ENCODE results near the gene ADCY1.
"Not testable (repeated sequence)": the region's sequence is repeated elsewhere in the genome, so short reads cannot be mapped to it uniquely, and the experiment has no call there.

ADCY1 gene

DNA sequence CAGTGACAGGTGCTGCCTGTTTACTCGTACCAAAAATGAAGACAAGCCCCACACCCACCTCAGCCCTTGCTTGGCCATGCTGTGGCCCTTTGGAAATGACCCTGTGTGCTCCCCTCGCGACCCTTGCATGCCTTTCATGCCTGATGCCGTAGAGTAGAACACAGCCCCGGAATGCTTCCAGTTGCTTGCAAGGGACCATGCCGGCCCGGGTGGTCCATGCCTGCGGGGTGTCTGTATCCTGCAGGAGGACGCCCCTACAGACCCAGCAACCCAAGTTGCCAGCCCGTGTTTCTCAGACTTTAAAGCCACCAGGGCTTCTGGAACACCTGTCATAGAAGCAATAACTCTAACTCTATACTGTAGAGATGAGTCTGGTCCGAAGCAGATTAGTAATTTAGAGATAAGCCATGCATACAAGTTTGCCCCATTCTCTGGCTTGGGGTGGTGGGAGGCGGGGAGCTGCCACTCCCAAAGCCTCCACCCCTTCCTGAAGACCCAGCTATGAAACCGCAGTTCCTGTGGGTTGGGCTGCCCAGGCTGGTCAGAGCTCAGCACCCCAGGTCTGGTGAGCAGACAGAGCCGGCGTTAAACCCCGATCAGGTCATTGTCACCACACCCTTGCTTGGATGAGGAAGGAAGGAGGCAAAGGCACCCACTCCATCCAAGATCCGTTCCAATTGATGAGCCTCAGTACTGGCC is 143.5 kb downstream of the ADCY1 start:
- Mint-ChIP-seq H3K27me3 (no peaks in the 10 kb centered on the region), H3K4me3 (no peak overlapping the region), H3K9me3 (no peaks in the 10 kb centered on the region), H3K27ac (no peak overlapping the region), H3K36me3 (peaks cover 3% of the 10 kb centered on the region), H3K4me1 (peaks cover 2% of the 10 kb centered on the region)
- DNase-seq (ENCODE audit: low spot score in 2 of 2) = no peak
- ATAC-seq (ENCODE audit: low read depth) = no peak

DNA sequence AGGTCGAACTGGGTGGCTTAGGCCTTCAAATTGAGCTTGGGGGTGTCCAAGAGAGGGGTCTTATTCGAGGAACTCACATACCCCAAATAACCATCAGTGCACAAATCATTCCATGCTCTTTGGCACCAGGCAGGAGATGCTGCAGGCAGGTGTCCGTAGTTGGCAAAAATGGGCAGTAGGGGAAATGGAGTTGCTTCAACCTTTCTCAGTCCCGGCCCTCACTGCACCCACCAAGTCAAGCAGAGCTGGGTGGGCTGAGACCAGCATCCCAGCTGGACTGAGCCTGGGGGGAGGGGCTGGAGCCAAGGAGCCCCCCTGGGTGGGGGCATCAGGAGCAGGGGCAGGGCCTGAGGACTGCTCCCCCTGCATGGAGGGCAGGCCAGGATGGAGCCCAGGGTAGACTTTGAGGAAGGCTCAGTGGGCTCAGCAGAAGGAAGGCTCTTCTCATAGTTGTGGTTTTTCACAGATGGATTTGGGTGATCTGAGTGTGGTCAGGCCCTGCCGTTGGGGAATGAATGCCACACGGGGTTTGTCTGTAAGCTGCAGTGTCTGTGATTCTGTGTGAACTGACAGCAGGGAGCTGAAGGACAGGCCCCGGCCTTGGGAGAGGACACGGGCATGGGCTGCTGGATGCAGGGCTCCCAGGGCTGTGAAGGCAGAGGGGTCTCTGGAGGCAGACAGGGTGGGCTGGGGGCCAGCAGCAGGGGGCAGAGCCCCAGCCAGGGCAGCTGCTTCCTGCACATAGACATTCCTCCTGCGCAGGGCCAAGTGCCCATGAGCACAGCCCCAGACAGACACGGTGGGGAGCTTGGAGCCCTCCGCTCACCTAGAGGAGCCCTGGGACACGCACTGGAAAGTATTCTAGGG is 144.5 kb downstream of the ADCY1 start:
- Mint-ChIP-seq H3K9me3 (no peaks in the 10 kb centered on the region), H3K27ac (no peak overlapping the region), H3K4me1 (peaks cover 2% of the 10 kb centered on the region), H3K36me3 (peaks cover 3% of the 10 kb centered on the region), H3K27me3 (no peaks in the 10 kb centered on the region), H3K4me3 (no peak overlapping the region)
- no peak for DNase-seq (ENCODE audit: low spot score in 2 of 2)
- ATAC-seq (ENCODE audit: low read depth) = no peak

DNA sequence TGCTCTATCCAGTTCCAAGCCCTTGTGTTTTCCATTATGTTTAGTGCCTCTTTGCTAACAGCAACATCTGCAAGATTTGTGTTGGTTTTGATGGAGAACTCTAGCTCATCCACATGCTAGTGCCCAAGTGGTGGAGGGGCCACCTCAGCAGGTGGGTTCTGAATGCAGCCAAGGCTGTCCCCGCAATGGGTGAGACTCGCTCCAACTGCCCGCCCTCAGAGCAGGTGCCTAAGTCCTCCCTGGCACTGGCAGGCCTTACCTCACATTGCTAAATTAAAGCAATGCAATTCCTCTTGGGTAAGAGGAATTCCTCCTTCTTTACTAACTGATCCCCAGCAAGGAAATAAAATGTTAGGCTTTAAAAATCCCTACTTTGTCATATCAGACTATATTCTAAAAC is 146.8 kb downstream of the ADCY1 start:
- H3K4me1 Mint-ChIP-seq = peaks cover 2% of the 10 kb centered on the region

DNA sequence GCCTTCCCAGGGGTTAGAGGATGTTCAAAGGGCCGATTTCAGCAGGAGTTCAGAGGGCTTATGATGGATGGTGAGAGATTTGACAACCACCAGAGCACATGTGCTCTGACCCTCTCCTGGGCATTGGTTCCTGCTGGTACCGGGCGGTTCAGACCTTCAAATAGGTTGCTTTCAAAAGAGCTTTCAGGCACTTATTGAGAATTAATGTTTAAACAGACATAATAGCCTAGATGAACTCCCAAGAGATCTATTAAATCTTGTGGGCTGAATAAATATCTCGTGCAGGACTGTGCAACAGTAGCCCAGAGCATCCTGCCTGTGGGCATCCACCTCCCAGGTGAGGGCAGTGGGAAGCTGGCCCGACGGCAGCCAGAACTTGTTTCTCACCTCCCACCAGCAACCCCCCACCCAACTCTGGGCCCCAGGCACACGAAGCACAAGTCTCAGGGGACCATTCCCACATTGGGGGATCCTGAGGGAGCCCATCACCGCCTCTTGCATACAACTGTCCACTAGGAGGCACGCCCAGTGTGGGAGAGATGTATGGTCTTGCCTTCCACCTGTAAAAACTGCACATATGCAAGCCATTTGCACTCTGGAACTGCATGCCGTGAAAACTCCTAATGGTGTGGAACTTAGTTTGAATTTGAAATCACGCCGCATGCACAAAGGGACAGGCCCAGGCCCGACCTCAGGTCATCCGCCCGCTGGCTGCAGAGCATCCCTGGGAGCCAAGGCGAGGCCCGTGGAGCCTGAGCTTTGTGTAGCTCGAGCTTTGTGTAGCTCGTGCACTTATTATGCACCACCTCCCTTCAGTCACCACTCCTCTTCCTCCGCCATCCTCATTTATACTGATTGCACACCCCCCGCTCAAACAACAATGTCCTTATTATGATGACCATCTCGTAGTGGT is 147.8 kb downstream of the ADCY1 start:
- no peak overlapping the region for H3K27ac Mint-ChIP-seq
- peaks cover 2% of the 10 kb centered on the region for H3K4me1 Mint-ChIP-seq
- ATAC-seq (ENCODE audit: low read depth) (no peak), DNase-seq (ENCODE audit: low spot score in 2 of 2) (no peak)
- peaks cover 26% of the 10 kb centered on the region for H3K36me3 Mint-ChIP-seq
- no peak overlapping the region for H3K4me3 Mint-ChIP-seq
- H3K27me3 Mint-ChIP-seq = no peaks in the 10 kb centered on the region
- no peaks in the 10 kb centered on the region for H3K9me3 Mint-ChIP-seq

More for the DNA sequence above, 146.8 kb downstream of the ADCY1 start:
- no peaks in the 10 kb centered on the region for H3K9me3 Mint-ChIP-seq
- H3K27me3 Mint-ChIP-seq = no peaks in the 10 kb centered on the region
- no peak for ATAC-seq (ENCODE audit: low read depth)
- H3K4me3 Mint-ChIP-seq = no peak overlapping the region
- no peak for DNase-seq (ENCODE audit: low spot score in 2 of 2)
- H3K36me3 Mint-ChIP-seq = peaks cover 19% of the 10 kb centered on the region
- no peak overlapping the region for H3K27ac Mint-ChIP-seq

DNA sequence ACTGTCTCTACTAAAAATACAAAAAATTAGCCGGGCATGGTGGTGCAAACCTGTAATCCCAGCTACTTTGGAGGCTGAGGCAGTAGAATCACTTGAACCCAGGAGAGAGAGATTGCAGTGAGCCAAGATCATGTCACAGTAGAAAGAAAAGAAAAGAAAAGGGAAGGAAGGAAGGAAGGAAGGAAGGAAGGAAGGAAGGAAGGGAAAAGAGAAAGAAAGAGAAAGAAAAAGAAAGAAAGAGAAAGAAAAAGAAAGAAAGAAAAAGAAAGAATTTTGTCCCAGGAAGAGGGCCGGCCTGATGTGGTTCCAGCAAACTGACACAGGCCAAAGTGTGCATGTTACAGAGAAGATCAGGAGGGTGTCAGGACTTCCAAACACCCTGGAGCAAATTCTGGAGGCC is 151.1 kb downstream of the ADCY1 start:
- peaks cover 36% of the 10 kb centered on the region for H3K36me3 Mint-ChIP-seq
- H3K27me3 Mint-ChIP-seq; H3K27ac Mint-ChIP-seq; H3K9me3 Mint-ChIP-seq; DNase-seq (ENCODE audit: low spot score in 2 of 2); ATAC-seq (ENCODE audit: low read depth); H3K4me1 Mint-ChIP-seq; H3K4me3 Mint-ChIP-seq: not testable (repeated sequence)

DNA sequence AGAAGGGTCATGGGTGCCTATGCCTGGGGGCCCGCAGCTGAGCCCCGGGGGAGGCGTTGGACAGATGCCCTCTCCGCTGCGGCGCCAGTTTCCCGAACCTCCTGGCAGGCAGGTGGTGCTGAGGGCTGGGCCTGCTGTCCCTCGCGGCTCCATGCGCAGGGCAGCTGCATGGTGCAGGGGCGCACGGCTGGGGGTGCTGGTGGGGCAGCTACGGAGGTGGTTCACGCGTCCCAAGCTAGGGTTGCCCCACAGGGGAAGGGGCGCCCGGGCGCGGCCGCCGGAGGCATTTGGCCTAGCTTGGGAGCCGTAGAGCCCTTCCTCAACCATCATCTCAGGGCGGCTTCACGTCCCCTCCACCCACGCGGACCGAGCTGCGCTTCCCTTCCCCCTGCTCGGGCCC is 152.7 kb downstream of the ADCY1 start:
- Mint-ChIP-seq H3K4me3 (no peak overlapping the region), H3K27ac (no peak overlapping the region), H3K36me3 (peaks cover 36% of the 10 kb centered on the region), H3K9me3 (no peaks in the 10 kb centered on the region), H3K27me3 (no peaks in the 10 kb centered on the region), H3K4me1 (no peaks in the 10 kb centered on the region)
- DNase-seq (ENCODE audit: low spot score in 2 of 2) (no peak), ATAC-seq (ENCODE audit: low read depth) (no peak)

DNA sequence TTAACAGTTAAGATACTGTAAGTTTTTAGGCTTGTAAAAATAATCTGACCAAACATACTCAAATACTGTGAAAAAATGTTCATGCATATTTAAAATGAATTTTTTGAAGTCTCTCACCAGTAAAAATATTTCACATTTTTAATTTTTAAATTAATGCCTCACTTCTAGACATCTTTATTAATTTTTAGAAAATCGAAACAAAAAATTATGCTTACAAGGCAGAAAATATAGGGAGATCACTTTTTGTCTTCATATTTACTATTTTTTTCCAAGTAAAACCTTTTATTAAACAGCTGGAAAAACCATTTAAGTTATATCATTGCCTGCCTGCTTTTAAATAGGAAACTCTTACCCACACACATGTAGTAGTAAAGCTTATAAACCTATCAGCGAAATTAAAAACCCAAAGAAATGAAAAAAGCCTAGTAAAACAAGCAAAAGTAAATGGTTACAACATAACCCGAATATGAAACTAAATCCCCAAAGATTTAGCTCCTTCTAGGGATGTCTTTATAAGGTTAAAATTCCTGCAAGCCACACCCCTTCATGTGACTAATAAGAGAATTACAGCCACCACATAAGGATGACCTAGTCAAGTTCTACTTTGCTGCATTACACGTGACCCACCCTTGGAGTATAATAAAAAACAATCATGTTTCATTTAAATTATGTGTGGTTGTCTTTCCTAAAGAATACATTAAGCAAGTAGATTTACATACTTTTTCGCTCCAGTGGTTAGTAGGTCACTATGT is 157.7 kb downstream of the ADCY1 start:
- H3K36me3 Mint-ChIP-seq = peaks cover 16% of the 10 kb centered on the region
- not testable (repeated sequence) for H3K27ac Mint-ChIP-seq; H3K4me1 Mint-ChIP-seq; H3K4me3 Mint-ChIP-seq; ATAC-seq (ENCODE audit: low read depth); DNase-seq (ENCODE audit: low spot score in 2 of 2); H3K9me3 Mint-ChIP-seq; H3K27me3 Mint-ChIP-seq

DNA sequence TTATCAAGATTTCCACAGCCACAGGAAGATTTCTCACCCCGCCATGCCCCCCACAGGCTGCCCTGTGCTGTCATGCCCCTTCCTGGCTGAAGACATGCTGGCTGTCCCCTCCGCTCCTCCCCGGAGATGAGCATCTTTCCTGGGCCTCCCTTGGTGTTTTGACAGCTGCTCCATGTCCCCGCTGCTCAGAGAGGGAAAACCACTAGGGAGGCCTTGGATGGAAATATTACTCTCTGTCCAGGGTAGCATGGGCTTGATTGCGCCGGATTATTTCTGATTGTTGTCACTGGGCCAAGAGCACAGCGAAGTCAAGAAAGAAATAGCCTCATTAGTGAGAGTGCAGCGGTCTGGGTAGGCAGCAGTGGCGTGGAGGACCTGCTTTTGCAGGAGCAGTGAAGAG is 164.8 kb downstream of the ADCY1 start:
- H3K36me3 Mint-ChIP-seq = peaks cover 40% of the 10 kb centered on the region
- DNase-seq (ENCODE audit: low spot score in 2 of 2); H3K4me3 Mint-ChIP-seq; H3K27me3 Mint-ChIP-seq; H3K9me3 Mint-ChIP-seq; H3K4me1 Mint-ChIP-seq; H3K27ac Mint-ChIP-seq; ATAC-seq (ENCODE audit: low read depth): not testable (repeated sequence)

DNA sequence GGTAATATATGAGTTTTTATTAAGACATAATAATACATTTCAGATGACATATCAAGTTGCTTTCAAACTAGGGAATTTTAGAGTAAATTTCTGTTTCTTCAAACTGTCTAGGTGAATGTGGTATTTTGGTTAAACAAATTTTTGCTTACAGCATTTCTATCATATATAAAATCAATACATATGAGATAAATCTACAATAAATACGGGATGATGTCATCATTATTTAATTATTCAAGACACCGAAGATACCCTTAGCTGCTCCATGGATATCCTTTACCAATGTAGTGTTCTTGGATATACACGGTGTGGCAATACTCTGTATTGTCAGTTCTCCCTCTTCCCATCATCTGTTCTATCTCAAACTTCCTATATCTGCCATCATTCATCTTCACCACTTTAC is 166.4 kb downstream of the ADCY1 start:
- H3K4me1 Mint-ChIP-seq; H3K27me3 Mint-ChIP-seq; H3K27ac Mint-ChIP-seq; ATAC-seq (ENCODE audit: low read depth); H3K4me3 Mint-ChIP-seq; DNase-seq (ENCODE audit: low spot score in 2 of 2); H3K9me3 Mint-ChIP-seq: not testable (repeated sequence)
- peaks cover 47% of the 10 kb centered on the region for H3K36me3 Mint-ChIP-seq

DNA sequence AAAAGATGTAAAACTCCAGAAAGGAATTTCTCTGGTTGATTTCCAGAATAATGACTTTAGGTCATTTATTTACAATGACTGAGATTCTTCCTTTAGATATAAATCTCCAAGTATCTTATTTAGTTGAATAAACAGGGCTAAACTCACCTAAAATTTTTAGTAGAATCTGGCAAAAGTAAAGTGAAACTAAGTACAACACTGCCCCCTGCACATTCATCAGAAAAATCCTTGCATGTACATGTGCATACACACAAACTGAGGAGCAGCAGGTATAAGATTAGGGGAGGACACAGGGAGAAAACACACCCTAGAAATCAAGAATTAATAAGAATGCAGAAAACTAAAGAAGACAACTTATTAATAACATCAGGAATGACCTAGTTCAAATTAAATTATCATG is 174.8 kb downstream of the ADCY1 start:
- not testable (repeated sequence) for ATAC-seq (ENCODE audit: low read depth); H3K27ac Mint-ChIP-seq; H3K27me3 Mint-ChIP-seq; H3K9me3 Mint-ChIP-seq; DNase-seq (ENCODE audit: low spot score in 2 of 2); H3K4me1 Mint-ChIP-seq; H3K4me3 Mint-ChIP-seq
- H3K36me3 Mint-ChIP-seq = peaks cover 19% of the 10 kb centered on the region

DNA sequence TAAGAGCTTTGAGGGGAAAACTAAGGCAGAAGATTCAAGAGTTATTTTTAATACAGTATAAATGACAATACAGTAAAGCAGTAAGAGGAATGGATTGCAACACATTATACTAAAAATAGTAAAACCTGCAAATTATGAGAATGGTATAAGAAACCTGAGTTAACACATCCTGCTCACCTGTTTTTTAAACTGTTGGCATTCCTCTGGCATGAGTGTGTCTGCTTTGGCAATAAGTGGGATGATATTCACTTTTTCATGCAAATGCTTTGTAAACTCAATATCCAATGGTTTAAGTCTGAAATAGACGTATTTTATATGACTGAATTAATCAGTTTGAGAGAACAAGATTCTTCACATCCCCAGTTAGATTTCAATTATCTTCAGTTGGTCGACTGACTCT is 177.2 kb downstream of the ADCY1 start:
- H3K36me3 Mint-ChIP-seq = peaks cover 11% of the 10 kb centered on the region
- not testable (repeated sequence) for DNase-seq (ENCODE audit: low spot score in 2 of 2); H3K27me3 Mint-ChIP-seq; H3K9me3 Mint-ChIP-seq; H3K27ac Mint-ChIP-seq; ATAC-seq (ENCODE audit: low read depth); H3K4me3 Mint-ChIP-seq; H3K4me1 Mint-ChIP-seq

DNA sequence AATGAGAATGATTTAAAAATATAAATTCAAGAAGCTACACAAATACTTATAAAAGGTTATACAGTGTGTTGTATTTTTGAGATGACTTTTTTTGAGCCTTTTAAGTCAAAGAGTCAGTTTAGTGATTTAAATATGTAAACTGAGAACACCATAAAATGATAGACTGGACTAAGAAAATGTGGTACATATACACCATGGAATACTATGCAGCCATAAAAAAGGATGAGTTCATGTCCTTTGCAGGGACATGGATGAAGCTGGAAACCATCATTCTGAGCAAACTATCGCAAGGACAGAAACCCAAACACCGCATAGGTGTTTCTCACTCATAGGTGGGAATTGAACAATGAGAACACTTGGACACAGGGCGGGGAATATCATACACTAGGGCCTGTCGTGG is 182.2 kb downstream of the ADCY1 start:
- H3K27me3 Mint-ChIP-seq; H3K9me3 Mint-ChIP-seq; H3K36me3 Mint-ChIP-seq; H3K4me3 Mint-ChIP-seq; ATAC-seq (ENCODE audit: low read depth); DNase-seq (ENCODE audit: low spot score in 2 of 2): not testable (repeated sequence)
- peak overlapping the region; percentile 67 for H3K27ac Mint-ChIP-seq
- peaks cover 11% of the 10 kb centered on the region for H3K4me1 Mint-ChIP-seq

DNA sequence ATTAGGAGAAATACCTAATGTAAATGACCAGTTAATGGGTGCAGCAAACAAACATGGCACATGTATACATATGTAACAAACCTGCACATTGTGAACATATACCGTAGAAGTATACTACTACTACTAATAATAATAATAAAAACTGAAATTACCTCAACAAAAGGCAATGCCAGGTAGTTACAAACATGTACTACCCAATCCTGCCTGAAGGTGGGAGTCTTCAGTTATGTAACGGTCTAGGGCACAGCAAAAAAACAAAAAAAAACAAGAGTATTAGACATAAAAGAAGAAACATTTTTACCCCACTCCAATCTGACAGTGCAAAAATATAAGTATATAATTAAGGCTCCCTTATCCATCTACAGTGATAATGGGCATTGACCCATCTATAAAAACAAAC is 182.6 kb downstream of the ADCY1 start:
- DNase-seq (ENCODE audit: low spot score in 2 of 2) = peak in 1 of 2 donors; percentile 29
- ATAC-seq (ENCODE audit: low read depth) = peak; percentile 38

More for the DNA sequence above, 182.6 kb downstream of the ADCY1 start:
- peak overlapping the region; percentile 67 for H3K27ac Mint-ChIP-seq
- H3K4me1 Mint-ChIP-seq = peaks cover 14% of the 10 kb centered on the region
- H3K9me3 Mint-ChIP-seq, H3K27me3 Mint-ChIP-seq, H3K36me3 Mint-ChIP-seq: not testable (repeated sequence)
- peak overlapping the region; percentile 3 for H3K4me3 Mint-ChIP-seq

Data from memory B cell (primary cell).